Activated B cell treated with CpG ODN at 0.5 μM for 24 hours (primary cell): ENCODE measurements around the gene ABCB9. TPM values are rescaled to one million over a fixed set of nuclear protein-coding genes. Genes with fewer than 3 reads are reported as not detected.

ENCODE experiments used
- ATAC-seq: fragments of 200-7000 bp; cut with Tn5 transposase; one replicate; pipeline ENCODE4 v1.10.0; 2021; ENCODE audit warnings: low read depth, mild to moderate bottlenecking, moderate library complexity
- CTCF ChIA-PET: fragments of 350-600 bp; sonication (Branson Sonifier 250); formaldehyde crosslinking; loops from one replicate; lab custom pipeline; 2021; ENCODE audit warnings: antibody characterized with exemption; lab: Charles Lee
- POLR2A ChIA-PET: fragments of 350-600 bp; sonication (Branson Sonifier 250); formaldehyde crosslinking; loops from one replicate; lab custom pipeline; 2021; ENCODE audit warnings: antibody characterized with exemption; lab: Charles Lee
- DNase-seq: peaks from one replicate; pipeline ENCODE4 v3.0.0; 2022
- H3K27ac Mint-ChIP-seq: one replicate; pipeline ENCODE4 v1.8.0; 2020; ENCODE audit warnings: mixed read lengths
- H3K27me3 Mint-ChIP-seq: one replicate; pipeline ENCODE4 v1.8.0; 2021; ENCODE audit warnings: mixed read lengths
- H3K36me3 Mint-ChIP-seq: one replicate; pipeline ENCODE4 v1.8.0; 2021; ENCODE audit warnings: low read depth, mixed read lengths
- H3K4me1 Mint-ChIP-seq: one replicate; pipeline ENCODE4 v1.8.0; 2021; ENCODE audit warnings: mixed read lengths
- H3K4me3 Mint-ChIP-seq: one replicate; pipeline ENCODE4 v1.8.0; 2020; ENCODE audit warnings: mild to moderate bottlenecking, mixed read lengths
- H3K9me3 Mint-ChIP-seq: one replicate; pipeline ENCODE4 v1.8.0; 2020; ENCODE audit warnings: mixed read lengths
- CTCF ChIP-seq: fragments of 200-600 bp; IDR thresholded peaks from one replicate; pipeline ENCODE4 v1.8.0; 2022; ENCODE audit warnings: antibody characterized with exemption, mild to moderate bottlenecking
- intact Hi-C: fragments of 100-400 bp; cut with micrococcal nuclease; formaldehyde crosslinking; loops from one replicate; pipeline ENCODE4 v1.15.1; 2024
- total RNA-seq: library from RNA; stranded (reverse); gene quantifications from 2 replicates; pipeline ENCODE4 v1.2.3, GENCODE V29; 2022

ABCB9 gene
- total RNA-seq, 1 donor from 2014 or later = 4.6 TPM

GRCh38 chr12:122997343-122998250 lies 31.3 kb upstream of the ABCB9 start:
- Mint-ChIP-seq H3K27me3 (no peaks in the 10 kb centered on the region), H3K4me1 (peaks cover 4% of the 10 kb centered on the region), H3K27ac (no peak overlapping the region), H3K36me3 (peaks cover 2% of the 10 kb centered on the region), H3K4me3 (no peak overlapping the region), H3K9me3 (no peaks in the 10 kb centered on the region)
- CTCF ChIA-PET = no interaction called here
- DNase-seq (no peak), ATAC-seq (no peak)
- TF ChIP-seq CTCF = no peak
- POLR2A ChIA-PET = no interaction called here
- intact Hi-C loops = no loop called here

- no peak for TF ChIP-seq CTCF
- intact Hi-C loops = no loop called here
- ChIA-PET POLR2A (no interaction called here), CTCF (no interaction called here)
- H3K4me3 Mint-ChIP-seq = no peak overlapping the region
- DNase-seq (no peak), ATAC-seq (no peak)
- peaks cover 2% of the 10 kb centered on the region for H3K36me3 Mint-ChIP-seq
- no peak overlapping the region for H3K27ac Mint-ChIP-seq
- peaks cover 4% of the 10 kb centered on the region for H3K4me1 Mint-ChIP-seq
- no peaks in the 10 kb centered on the region for H3K27me3 Mint-ChIP-seq
- no peaks in the 10 kb centered on the region for H3K9me3 Mint-ChIP-seq
Observed at GRCh38 chr12:122996621-122997342, 30.5 kb upstream of the ABCB9 start.

- DNase-seq = no peak
- TF ChIP-seq CTCF = no peak
- Mint-ChIP-seq H3K27ac (no peak overlapping the region), H3K36me3 (peaks cover 2% of the 10 kb centered on the region), H3K9me3 (no peaks in the 10 kb centered on the region), H3K4me3 (no peak overlapping the region), H3K4me1 (peaks cover 4% of the 10 kb centered on the region), H3K27me3 (no peaks in the 10 kb centered on the region)
- no peak for ATAC-seq
- CTCF ChIA-PET = no interaction called here
- POLR2A ChIA-PET = no interaction called here
- intact Hi-C loops = no loop called here
Observed at GRCh38 chr12:122996188-122996601, 29.9 kb upstream of the ABCB9 start.

GRCh38 chr12:122995503-122996187 lies 29.4 kb upstream of the ABCB9 start:
- H3K4me1 Mint-ChIP-seq = peaks cover 4% of the 10 kb centered on the region
- ChIA-PET CTCF (no interaction called here), POLR2A (no interaction called here)
- no peak for ATAC-seq
- H3K27ac Mint-ChIP-seq = no peak overlapping the region
- intact Hi-C loops = no loop called here
- no peak overlapping the region for H3K4me3 Mint-ChIP-seq
- H3K27me3 Mint-ChIP-seq = no peaks in the 10 kb centered on the region
- TF ChIP-seq CTCF = no peak
- peaks cover 2% of the 10 kb centered on the region for H3K36me3 Mint-ChIP-seq
- no peaks in the 10 kb centered on the region for H3K9me3 Mint-ChIP-seq
- no peak for DNase-seq
